ENCODE results near the gene SLC2A13. TPM values are rescaled to one million over a fixed set of nuclear protein-coding genes. Genes with fewer than 3 reads are reported as not detected.

Gene SLC2A13
- total RNA-seq, 1 experiment from 2014 or later, result 12.1 TPM

GRCh38 chr12:40002178-40003169 is 103.4 kb downstream of the SLC2A13 start:
- CTCF ChIA-PET, result no interaction called here
- no TSS peak for BruUV-seq (replicated peaks)
- Histone ChIP-seq H3K9me3 (ENCODE audit: control insufficient read depth, insufficient read depth, low read depth, low read length) (no peaks in the 10 kb centered on the region), H3K36me3 (ENCODE audit: control insufficient read depth, insufficient read depth, low read length) (no peaks in the 10 kb centered on the region), H3K4me1 (ENCODE audit: control insufficient read depth, insufficient read depth, low read length) (no peaks in the 10 kb centered on the region), H3K27me3 (ENCODE audit: control insufficient read depth, insufficient read depth, low read length) (no peaks in the 10 kb centered on the region), H3K4me3 (ENCODE audit: low read depth in 2 of 2, low read length in 2 of 2) (no peak overlapping the region), H3K27ac (ENCODE audit: low read length) (no peak overlapping the region)
- in situ Hi-C loops (cut with HindIII; ENCODE audit: low pct_unique_long_range_greater_than_20kb, low sequenced_read_pairs) (no loop called here), intact Hi-C loops (cut with micrococcal nuclease; ENCODE audit: unreplicated experiment) (no loop called here)
- ATAC-seq, result no peak
- DNase-seq (ENCODE audit: low read depth, low spot score), result no peak
- TF ChIP-seq SIN3A (IDR thresholded peaks at IDR 0.05; ENCODE audit: borderline replicate concordance, insufficient read depth, low read depth, low read length) (no peak), TCF7L2 (IDR thresholded peaks at IDR 0.05; ENCODE audit: low read depth, low read length) (no peak), POLR2AphosphoS5 (IDR thresholded peaks at IDR 0.05; ENCODE audit: low read depth, low read length) (no peak), CTCF (IDR thresholded peaks at IDR 0.05) (no peak)
- TF ChIP-seq, protein P1, sequence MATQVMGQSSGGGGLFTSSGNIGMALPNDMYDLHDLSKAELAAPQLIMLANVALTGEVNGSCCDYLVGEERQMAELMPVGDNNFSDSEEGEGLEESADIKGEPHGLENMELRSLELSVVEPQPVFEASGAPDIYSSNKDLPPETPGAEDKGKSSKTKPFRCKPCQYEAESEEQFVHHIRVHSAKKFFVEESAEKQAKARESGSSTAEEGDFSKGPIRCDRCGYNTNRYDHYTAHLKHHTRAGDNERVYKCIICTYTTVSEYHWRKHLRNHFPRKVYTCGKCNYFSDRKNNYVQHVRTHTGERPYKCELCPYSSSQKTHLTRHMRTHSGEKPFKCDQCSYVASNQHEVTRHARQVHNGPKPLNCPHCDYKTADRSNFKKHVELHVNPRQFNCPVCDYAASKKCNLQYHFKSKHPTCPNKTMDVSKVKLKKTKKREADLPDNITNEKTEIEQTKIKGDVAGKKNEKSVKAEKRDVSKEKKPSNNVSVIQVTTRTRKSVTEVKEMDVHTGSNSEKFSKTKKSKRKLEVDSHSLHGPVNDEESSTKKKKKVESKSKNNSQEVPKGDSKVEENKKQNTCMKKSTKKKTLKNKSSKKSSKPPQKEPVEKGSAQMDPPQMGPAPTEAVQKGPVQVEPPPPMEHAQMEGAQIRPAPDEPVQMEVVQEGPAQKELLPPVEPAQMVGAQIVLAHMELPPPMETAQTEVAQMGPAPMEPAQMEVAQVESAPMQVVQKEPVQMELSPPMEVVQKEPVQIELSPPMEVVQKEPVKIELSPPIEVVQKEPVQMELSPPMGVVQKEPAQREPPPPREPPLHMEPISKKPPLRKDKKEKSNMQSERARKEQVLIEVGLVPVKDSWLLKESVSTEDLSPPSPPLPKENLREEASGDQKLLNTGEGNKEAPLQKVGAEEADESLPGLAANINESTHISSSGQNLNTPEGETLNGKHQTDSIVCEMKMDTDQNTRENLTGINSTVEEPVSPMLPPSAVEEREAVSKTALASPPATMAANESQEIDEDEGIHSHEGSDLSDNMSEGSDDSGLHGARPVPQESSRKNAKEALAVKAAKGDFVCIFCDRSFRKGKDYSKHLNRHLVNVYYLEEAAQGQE (IDR thresholded peaks at IDR 0.05; ENCODE audit: insufficient read depth in 1 of 2, low read depth in 2 of 2, low read length in 1 of 2), result no peak
- POLR2A ChIA-PET, result no interaction called here

- ATAC-seq (no peak), DNase-seq (ENCODE audit: low read depth, low spot score) (no peak)
- intact Hi-C loops (cut with micrococcal nuclease; ENCODE audit: unreplicated experiment), result no loop called here
- BruUV-seq (replicated peaks), result no TSS peak
- CTCF ChIA-PET, result no interaction called here
- Histone ChIP-seq H3K4me3 (ENCODE audit: low read depth in 2 of 2, low read length in 2 of 2) (no peak overlapping the region), H3K4me1 (ENCODE audit: control insufficient read depth, insufficient read depth, low read length) (no peaks in the 10 kb centered on the region), H3K36me3 (ENCODE audit: control insufficient read depth, insufficient read depth, low read length) (no peaks in the 10 kb centered on the region), H3K27me3 (ENCODE audit: control insufficient read depth, insufficient read depth, low read length) (no peaks in the 10 kb centered on the region), H3K27ac (ENCODE audit: low read length) (no peak overlapping the region), H3K9me3 (ENCODE audit: control insufficient read depth, insufficient read depth, low read depth, low read length) (no peaks in the 10 kb centered on the region)
- no peak for TF ChIP-seq CTCF (IDR thresholded peaks at IDR 0.05)
- TF ChIP-seq, protein P1 (IDR thresholded peaks at IDR 0.05; ENCODE audit: insufficient read depth in 1 of 2, low read depth in 2 of 2, low read length in 1 of 2), result no peak
- TF ChIP-seq POLR2AphosphoS5 (IDR thresholded peaks at IDR 0.05; ENCODE audit: low read depth, low read length), result no peak
- TF ChIP-seq TCF7L2 (IDR thresholded peaks at IDR 0.05; ENCODE audit: low read depth, low read length), result no peak
- no peak for TF ChIP-seq SIN3A (IDR thresholded peaks at IDR 0.05; ENCODE audit: borderline replicate concordance, insufficient read depth, low read depth, low read length)
- POLR2A ChIA-PET, result no interaction called here
- in situ Hi-C loops (cut with HindIII; ENCODE audit: low pct_unique_long_range_greater_than_20kb, low sequenced_read_pairs), result no loop called here
Measured at GRCh38 chr12:40001406-40001805, 104.5 kb downstream of the SLC2A13 start.
